HEK293 (cell line): ENCODE measurements around the gene CAPN12.

Experiments
- CTCF ChIA-PET: fragments of 350-600 bp; formaldehyde crosslinking; extraction: SDS; loops from one replicate; lab custom pipeline; 2021; ENCODE audit warnings: antibody characterized with exemption; lab: Yijun Ruan, JAX
- POLR2A ChIA-PET: fragments of 300-600 bp; formaldehyde crosslinking; extraction: SDS; loops from one replicate; lab custom pipeline; 2020; ENCODE audit warnings: antibody characterized with exemption, inconsistent platforms; lab: Yijun Ruan, JAX
- H3K27ac ChIP-seq: fragments of 200-500 bp; sonication (Bioruptor generic); 2 replicates; pipeline ENCODE4 v1.5.1; 2014; ENCODE audit warnings: low read depth, low read length, control low read depth, inconsistent platforms; ENCODE audit errors: extremely low read depth
- H3K36me3 ChIP-seq, 2 experiments: fragments of 200-500 bp in 1 of 2; sonication (Bioruptor generic) in 1 of 2; 1 replicate in 1 of 2; 2 replicates in 1 of 2; pipeline ENCODE4 v1.5.1; 2014 to 2017; ENCODE audit warnings: inconsistent platforms in 2 of 2, low read length in 2 of 2; ENCODE audit not compliant: control insufficient read depth in 2 of 2, insufficient read depth in 1 of 2
- H3K4me1 ChIP-seq: fragments of 200-500 bp; sonication (Bioruptor generic); 2 replicates; pipeline ENCODE4 v1.5.1; 2014; ENCODE audit warnings: mild to moderate bottlenecking, low read length, inconsistent platforms; ENCODE audit not compliant: control insufficient read depth, insufficient read depth
- H3K4me3 ChIP-seq: 2 replicates; pipeline ENCODE4 v1.5.1; 2011; ENCODE audit warnings: low read depth, mild to moderate bottlenecking, control low read depth, low read length, moderate library complexity
- H3K9me3 ChIP-seq: fragments of 200-500 bp; sonication (Bioruptor generic); 2 replicates; pipeline ENCODE4 v1.5.1; 2014; ENCODE audit warnings: low read depth, low read length, inconsistent platforms; ENCODE audit not compliant: control insufficient read depth, insufficient read depth
- HOXA7 ChIP-seq: sonication (generic); formaldehyde crosslinking; IDR thresholded peaks from 2 replicates; pipeline ENCODE4 v1.8.1; 2022; ENCODE audit warnings: missing genetic modification reagents, borderline replicate concordance
- KLF8 ChIP-seq: fragments of 450-650 bp; formaldehyde crosslinking; IDR thresholded peaks from 2 replicates; pipeline ENCODE4 v1.5.1; 2016; ENCODE audit warnings: missing biosample characterization, missing genetic modification characterization
- MYNN ChIP-seq: fragments of 450-650 bp; formaldehyde crosslinking; IDR thresholded peaks from 2 replicates; pipeline ENCODE4 v1.5.1; 2016; ENCODE audit warnings: missing biosample characterization, missing genetic modification characterization, borderline replicate concordance
- PRDM1 ChIP-seq: fragments of 450-650 bp; formaldehyde crosslinking; IDR thresholded peaks from 2 replicates; pipeline ENCODE4; 2016; ENCODE audit warnings: missing biosample characterization, missing genetic modification characterization
- YY1 ChIP-seq: fragments of 450-650 bp; formaldehyde crosslinking; IDR thresholded peaks from 2 replicates; pipeline ENCODE4 v1.5.1; 2018; ENCODE audit warnings: missing biosample characterization, missing genetic modification characterization
- ZFP41 ChIP-seq: fragments of 450-650 bp; formaldehyde crosslinking; IDR thresholded peaks from 2 replicates; pipeline ENCODE4 v1.5.1; 2016; ENCODE audit warnings: missing biosample characterization, missing genetic modification characterization, borderline replicate concordance
- ZNF114 ChIP-seq: fragments of 450-650 bp; formaldehyde crosslinking; IDR thresholded peaks from 2 replicates; pipeline ENCODE4 v1.5.0; 2017; ENCODE audit warnings: missing biosample characterization, missing genetic modification characterization
- ZNF132 ChIP-seq: fragments of 450-650 bp; formaldehyde crosslinking; IDR thresholded peaks from 2 replicates; pipeline ENCODE4 v1.5.1; 2017; ENCODE audit warnings: missing biosample characterization, missing genetic modification characterization, borderline replicate concordance
- ZNF133 ChIP-seq: fragments of 450-650 bp; formaldehyde crosslinking; IDR thresholded peaks from 2 replicates; pipeline ENCODE4 v1.5.1; 2016; ENCODE audit warnings: missing biosample characterization, missing genetic modification characterization
- ZNF157 ChIP-seq: fragments of 450-650 bp; formaldehyde crosslinking; IDR thresholded peaks from 2 replicates; pipeline ENCODE4 v1.5.1; 2016; ENCODE audit warnings: missing biosample characterization, missing genetic modification characterization
- ZNF184 ChIP-seq: fragments of 450-650 bp; IDR thresholded peaks from 2 replicates; pipeline ENCODE4 v1.5.1; 2018; ENCODE audit warnings: missing biosample characterization, mild to moderate bottlenecking, missing genetic modification characterization
- ZNF24 ChIP-seq: fragments of 450-650 bp; formaldehyde crosslinking; IDR thresholded peaks from 2 replicates; pipeline ENCODE4 v1.5.1; 2016; ENCODE audit warnings: missing biosample characterization, missing genetic modification characterization
- ZNF473 ChIP-seq: fragments of 450-650 bp; formaldehyde crosslinking; IDR thresholded peaks from 2 replicates; pipeline ENCODE4 v1.5.1; 2017; ENCODE audit warnings: missing biosample characterization, missing genetic modification characterization
- ZNF514 ChIP-seq: fragments of 450-650 bp; formaldehyde crosslinking; IDR thresholded peaks from 2 replicates; pipeline ENCODE4 v1.5.1; 2016; ENCODE audit warnings: missing biosample characterization, missing genetic modification characterization
- ZNF600 ChIP-seq: fragments of 450-650 bp; formaldehyde crosslinking; IDR thresholded peaks from 2 replicates; pipeline ENCODE4 v1.5.1; 2016; ENCODE audit warnings: missing biosample characterization, missing genetic modification characterization
- TF ChIP-seq, protein P1 (sequence below): fragments of 450-650 bp; formaldehyde crosslinking; IDR thresholded peaks from 2 replicates; pipeline ENCODE4 v1.5.1; 2016; ENCODE audit warnings: missing biosample characterization, missing genetic modification characterization, low read depth
- TF ChIP-seq, protein P2 (sequence below): fragments of 450-650 bp; formaldehyde crosslinking; IDR thresholded peaks from 2 replicates; pipeline ENCODE4 v1.5.1; 2016; ENCODE audit warnings: missing biosample characterization, missing genetic modification characterization
- TF ChIP-seq, protein P3 (sequence below): fragments of 450-650 bp; formaldehyde crosslinking; IDR thresholded peaks from 2 replicates; pipeline ENCODE4 v1.5.1; 2017; ENCODE audit warnings: missing biosample characterization, missing genetic modification characterization
- TF ChIP-seq, protein P4 (sequence below): fragments of 450-650 bp; formaldehyde crosslinking; IDR thresholded peaks from 2 replicates; pipeline ENCODE4 v1.5.1; 2017; ENCODE audit warnings: missing biosample characterization, missing genetic modification characterization

CAPN12 gene

DNA sequence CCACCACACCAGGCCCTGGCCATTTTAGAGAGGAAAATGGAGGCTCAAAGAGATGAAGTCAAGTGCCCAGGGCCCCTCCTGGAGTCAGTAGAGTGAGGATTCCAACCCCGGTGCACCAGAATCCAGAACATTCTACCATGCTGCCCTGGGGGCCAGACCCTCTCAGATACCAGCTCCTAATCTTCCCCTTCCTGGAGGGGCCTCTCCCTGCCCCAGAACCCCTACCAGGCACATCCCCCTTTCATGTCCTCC, 11.1 kb downstream of the CAPN12 start (continued):
- TF ChIP-seq, protein P1, sequence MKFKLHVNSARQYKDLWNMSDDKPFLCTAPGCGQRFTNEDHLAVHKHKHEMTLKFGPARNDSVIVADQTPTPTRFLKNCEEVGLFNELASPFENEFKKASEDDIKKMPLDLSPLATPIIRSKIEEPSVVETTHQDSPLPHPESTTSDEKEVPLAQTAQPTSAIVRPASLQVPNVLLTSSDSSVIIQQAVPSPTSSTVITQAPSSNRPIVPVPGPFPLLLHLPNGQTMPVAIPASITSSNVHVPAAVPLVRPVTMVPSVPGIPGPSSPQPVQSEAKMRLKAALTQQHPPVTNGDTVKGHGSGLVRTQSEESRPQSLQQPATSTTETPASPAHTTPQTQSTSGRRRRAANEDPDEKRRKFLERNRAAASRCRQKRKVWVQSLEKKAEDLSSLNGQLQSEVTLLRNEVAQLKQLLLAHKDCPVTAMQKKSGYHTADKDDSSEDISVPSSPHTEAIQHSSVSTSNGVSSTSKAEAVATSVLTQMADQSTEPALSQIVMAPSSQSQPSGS (tag by site-specific recombination): no peak
- peak; percentile 25 for TF ChIP-seq ZNF600 (tag by site-specific recombination)
- TF ChIP-seq ZNF24: no peak
- no peak for TF ChIP-seq PRDM1 (tag by site-specific recombination)
- no peak for TF ChIP-seq ZNF473 (tag by site-specific recombination)
- no peak for TF ChIP-seq ZNF132 (tag by site-specific recombination)
- TF ChIP-seq ZNF157: no peak
- TF ChIP-seq KLF8 (tag by site-specific recombination): 0 out of 2 replicates have a peak, but pooled peaks have one; percentile 6

DNA sequence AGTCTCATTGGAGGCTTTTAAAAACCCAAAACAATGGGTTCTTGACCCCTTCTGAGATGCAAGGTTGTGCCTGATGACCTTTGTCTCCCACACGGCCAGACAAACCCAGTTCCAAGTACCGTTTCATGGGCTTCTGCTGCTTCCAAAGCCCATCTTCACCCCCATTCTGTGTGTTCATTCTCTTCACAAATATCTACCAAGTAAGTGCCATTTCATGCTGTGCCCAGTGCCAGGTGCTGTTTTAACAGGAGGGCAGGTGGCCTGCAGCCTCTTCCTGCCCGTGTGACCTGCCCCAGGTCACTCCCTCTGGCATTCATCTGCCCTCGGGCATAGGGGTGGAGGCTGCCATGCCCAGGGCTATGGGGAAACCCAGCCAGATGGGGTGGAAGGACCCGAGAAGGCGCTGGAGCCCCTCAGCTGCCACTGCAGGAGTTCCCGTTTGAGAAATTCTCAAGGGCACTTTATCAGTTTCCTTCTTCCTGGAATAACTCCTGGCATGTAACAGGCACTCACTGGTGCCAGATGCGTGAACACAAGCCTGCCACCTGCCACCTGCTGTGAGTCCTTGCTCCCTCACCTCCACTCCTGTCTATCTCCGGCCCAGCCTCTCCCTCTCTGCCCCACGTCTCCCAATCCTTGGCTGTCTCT, 12.5 kb downstream of the CAPN12 start:
- CTCF ChIA-PET: interaction anchor here (0.6 to 2.2 kb wide), 4 partner anchors 83 to 198 kb away, joined by 3 to 9 read pairs (median 4); partner anchors contain the start of genes MRPS12 and SARS2
- H3K27ac ChIP-seq: no peak overlapping the region

DNA sequence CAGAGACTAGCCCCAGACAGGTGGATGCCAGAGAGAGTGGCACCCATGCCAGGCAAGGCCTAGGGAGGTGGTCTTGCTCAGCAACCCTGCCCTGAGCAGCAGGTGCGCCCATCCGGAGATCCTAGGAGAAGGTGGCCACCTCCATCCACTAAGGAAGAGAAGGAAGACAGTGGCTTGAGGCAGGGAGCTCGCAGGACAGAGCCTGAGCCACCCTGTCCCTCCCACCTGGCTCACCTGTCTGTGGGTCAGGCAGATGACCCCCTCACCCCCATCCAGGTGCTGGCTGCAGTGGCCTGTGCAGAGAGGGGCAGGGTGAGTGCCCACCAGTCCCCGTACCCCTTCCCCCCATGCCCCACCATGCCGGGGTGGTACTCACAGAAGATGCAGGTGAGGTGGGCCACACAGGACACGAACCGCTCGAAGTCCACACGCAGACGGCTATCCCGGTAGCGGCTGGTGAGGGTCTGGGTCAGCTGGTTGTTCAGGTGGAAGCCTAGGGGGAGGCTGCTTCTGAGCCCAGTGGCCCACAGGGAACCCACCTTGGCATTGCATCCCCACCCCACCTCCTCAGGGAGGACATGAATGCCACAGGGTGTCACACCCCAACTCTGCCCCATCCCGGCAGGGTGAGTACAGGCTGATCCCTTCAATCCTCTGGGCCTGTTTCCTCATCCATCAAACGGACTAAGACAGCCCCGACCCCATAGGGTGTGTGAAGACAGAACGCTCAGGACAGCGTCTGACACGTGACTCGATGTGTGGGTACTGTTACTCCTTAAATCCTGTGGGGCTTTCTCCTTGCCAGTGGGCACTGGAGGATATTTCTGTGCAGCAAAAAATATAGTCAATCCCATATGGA, 13.3 kb downstream of the CAPN12 start:
- ChIA-PET CTCF (interaction anchor here (0.6 to 2.2 kb wide), 7 partner anchors 11 to 480 kb away, joined by 3 to 9 read pairs (median 3); partner anchors contain the start of genes ACTN4, MRPS12 and SARS2), POLR2A (interaction anchor here (0.9 to 1.4 kb wide), 2 partner anchors 83 kb away, joined by 3 to 4 read pairs; partner anchors contain the start of gene ACTN4)
- Histone ChIP-seq H3K27ac (peak overlapping the region; percentile 49; the same call in 1 of the 2 replicates), H3K9me3 (no peaks in the 10 kb centered on the region), H3K36me3 (peaks cover 48 to 50% of the 10 kb centered on the region in 2 experiments), H3K4me3 (no peak overlapping the region), H3K4me1 (peaks cover 2% of the 10 kb centered on the region)
- TF ChIP-seq, protein P2, sequence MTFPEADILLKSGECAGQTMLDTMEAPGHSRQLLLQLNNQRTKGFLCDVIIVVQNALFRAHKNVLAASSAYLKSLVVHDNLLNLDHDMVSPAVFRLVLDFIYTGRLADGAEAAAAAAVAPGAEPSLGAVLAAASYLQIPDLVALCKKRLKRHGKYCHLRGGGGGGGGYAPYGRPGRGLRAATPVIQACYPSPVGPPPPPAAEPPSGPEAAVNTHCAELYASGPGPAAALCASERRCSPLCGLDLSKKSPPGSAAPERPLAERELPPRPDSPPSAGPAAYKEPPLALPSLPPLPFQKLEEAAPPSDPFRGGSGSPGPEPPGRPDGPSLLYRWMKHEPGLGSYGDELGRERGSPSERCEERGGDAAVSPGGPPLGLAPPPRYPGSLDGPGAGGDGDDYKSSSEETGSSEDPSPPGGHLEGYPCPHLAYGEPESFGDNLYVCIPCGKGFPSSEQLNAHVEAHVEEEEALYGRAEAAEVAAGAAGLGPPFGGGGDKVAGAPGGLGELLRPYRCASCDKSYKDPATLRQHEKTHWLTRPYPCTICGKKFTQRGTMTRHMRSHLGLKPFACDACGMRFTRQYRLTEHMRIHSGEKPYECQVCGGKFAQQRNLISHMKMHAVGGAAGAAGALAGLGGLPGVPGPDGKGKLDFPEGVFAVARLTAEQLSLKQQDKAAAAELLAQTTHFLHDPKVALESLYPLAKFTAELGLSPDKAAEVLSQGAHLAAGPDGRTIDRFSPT (tag by site-specific recombination): peak; percentile 26; the same call in 1 of the 2 replicates
- TF ChIP-seq HOXA7 (CRISPR knock-in tag): no peak

More for the DNA sequence above, 12.5 kb downstream of the CAPN12 start:
- Histone ChIP-seq H3K4me1 (peaks cover 5% of the 10 kb centered on the region), H3K9me3 (no peaks in the 10 kb centered on the region), H3K4me3 (no peak overlapping the region), H3K36me3 (peaks cover 40 to 43% of the 10 kb centered on the region in 2 experiments)
- TF ChIP-seq, protein P3, sequence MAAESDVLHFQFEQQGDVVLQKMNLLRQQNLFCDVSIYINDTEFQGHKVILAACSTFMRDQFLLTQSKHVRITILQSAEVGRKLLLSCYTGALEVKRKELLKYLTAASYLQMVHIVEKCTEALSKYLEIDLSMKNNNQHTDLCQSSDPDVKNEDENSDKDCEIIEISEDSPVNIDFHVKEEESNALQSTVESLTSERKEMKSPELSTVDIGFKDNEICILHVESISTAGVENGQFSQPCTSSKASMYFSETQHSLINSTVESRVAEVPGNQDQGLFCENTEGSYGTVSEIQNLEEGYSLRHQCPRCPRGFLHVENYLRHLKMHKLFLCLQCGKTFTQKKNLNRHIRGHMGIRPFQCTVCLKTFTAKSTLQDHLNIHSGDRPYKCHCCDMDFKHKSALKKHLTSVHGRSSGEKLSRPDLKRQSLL: peak; percentile 62
- TF ChIP-seq ZNF114 (tag by site-specific recombination): no peak
- POLR2A ChIA-PET: interaction anchor here (0.9 kb wide), 1 partner anchor 84 kb away, joined by 3 read pairs; the partner anchor contains the start of gene ACTN4

DNA sequence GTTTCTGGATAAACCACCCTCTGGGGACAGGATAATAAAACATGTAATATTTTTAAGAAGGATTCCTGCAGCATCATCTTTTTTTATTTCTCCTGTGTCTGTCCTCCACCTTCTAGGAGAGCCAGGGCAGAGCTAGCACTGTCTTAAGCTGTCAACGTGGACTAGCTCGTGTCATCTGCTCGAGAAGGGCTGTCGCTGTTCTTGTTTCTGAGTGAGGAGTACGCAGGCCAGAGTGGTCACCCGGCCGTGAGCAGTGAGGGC, 13.9 kb downstream of the CAPN12 start:
- H3K27ac ChIP-seq: peak overlapping the region; percentile 49; the same call in 1 of the 2 replicates
- POLR2A ChIA-PET: interaction anchor here (1.4 kb wide), 1 partner anchor 83 kb away, joined by 4 read pairs; the partner anchor contains the start of gene ACTN4
- TF ChIP-seq ZNF514 (tag by site-specific recombination) (no peak), ZNF133 (tag by site-specific recombination) (no peak), ZNF184 (tag by site-specific recombination) (no peak), YY1 (tag by site-specific recombination) (no peak), ZFP41 (tag by site-specific recombination) (no peak), MYNN (tag by site-specific recombination) (no peak)
- TF ChIP-seq, protein P4, sequence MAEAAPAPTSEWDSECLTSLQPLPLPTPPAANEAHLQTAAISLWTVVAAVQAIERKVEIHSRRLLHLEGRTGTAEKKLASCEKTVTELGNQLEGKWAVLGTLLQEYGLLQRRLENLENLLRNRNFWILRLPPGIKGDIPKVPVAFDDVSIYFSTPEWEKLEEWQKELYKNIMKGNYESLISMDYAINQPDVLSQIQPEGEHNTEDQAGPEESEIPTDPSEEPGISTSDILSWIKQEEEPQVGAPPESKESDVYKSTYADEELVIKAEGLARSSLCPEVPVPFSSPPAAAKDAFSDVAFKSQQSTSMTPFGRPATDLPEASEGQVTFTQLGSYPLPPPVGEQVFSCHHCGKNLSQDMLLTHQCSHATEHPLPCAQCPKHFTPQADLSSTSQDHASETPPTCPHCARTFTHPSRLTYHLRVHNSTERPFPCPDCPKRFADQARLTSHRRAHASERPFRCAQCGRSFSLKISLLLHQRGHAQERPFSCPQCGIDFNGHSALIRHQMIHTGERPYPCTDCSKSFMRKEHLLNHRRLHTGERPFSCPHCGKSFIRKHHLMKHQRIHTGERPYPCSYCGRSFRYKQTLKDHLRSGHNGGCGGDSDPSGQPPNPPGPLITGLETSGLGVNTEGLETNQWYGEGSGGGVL (tag by site-specific recombination): no peak
- H3K4me1 ChIP-seq: peaks cover 2% of the 10 kb centered on the region; the same call in 1 of the 2 replicates
- H3K4me3 ChIP-seq: no peak overlapping the region
- H3K36me3 ChIP-seq: peaks cover 54 to 56% of the 10 kb centered on the region in 2 experiments
- CTCF ChIA-PET: interaction anchor here (0.6 to 2.2 kb wide), 22 partner anchors 10 to 681 kb away, joined by 3 to 9 read pairs (median 3); partner anchors contain the start of genes ACTN4, MRPS12 and SARS2
- no peaks in the 10 kb centered on the region for H3K9me3 ChIP-seq
